Caco-2 (cell line): ENCODE measurements around the gene PDE3B. TPM values are rescaled to one million over a fixed set of nuclear protein-coding genes. Genes with fewer than 3 reads are reported as not detected.

ENCODE experiments used
- BruUV-seq: library from RNA; stranded (reverse); fragments of 400-500 nt; replicated peaks from 2 replicates; lab custom pipeline; 2021; lab: Mats Ljungman, UMichigan
- CTCF ChIA-PET: fragments of 300-600 bp; sonication (Branson Sonifier 250); formaldehyde crosslinking; loops from one replicate; lab custom pipeline; 2022; ENCODE audit warnings: antibody characterized with exemption; lab: Charles Lee
- POLR2A ChIA-PET: fragments of 300-600 bp; sonication (Branson Sonifier 250); formaldehyde crosslinking; loops from one replicate; lab custom pipeline; 2022; ENCODE audit warnings: antibody characterized with exemption; lab: Charles Lee
- DNase-seq, 2 experiments: peaks; one replicate each; pipeline versions ENCODE4 v3.0.0 to v3.0.0-alpha.2; 2020 to 2022
- H3K27me3 ChIP-seq: replicated peaks from 2 replicates; pipeline ENCODE4 v1.6.0; 2011; ENCODE audit warnings: low read length; ENCODE audit not compliant: control insufficient read depth, insufficient read depth
- H3K36me3 ChIP-seq: 2 replicates; pipeline ENCODE4 v1.5.1; 2011; ENCODE audit warnings: low read length; ENCODE audit not compliant: control insufficient read depth, insufficient read depth
- H3K4me1 ChIP-seq: fragments of 250-450 bp; sonication (Bioruptor Pico); 2 replicates; pipeline ENCODE4 v1.5.1; 2020; ENCODE audit warnings: mild to moderate bottlenecking
- H3K4me3 ChIP-seq: 2 replicates; pipeline ENCODE4 v1.5.1; 2011; ENCODE audit warnings: low read depth, mild to moderate bottlenecking, control low read depth, low read length
- H3K9me3 ChIP-seq: fragments of 250-450 bp; sonication (Bioruptor Pico); 2 replicates; pipeline ENCODE4 v1.5.1; 2020; ENCODE audit warnings: mild to moderate bottlenecking, moderate library complexity
- H3K27ac Mint-ChIP-seq: one replicate; pipeline ENCODE4 v1.8.0; 2022; ENCODE audit warnings: mixed read lengths; ENCODE audit not compliant: unreplicated experiment
- H3K27me3 Mint-ChIP-seq: one replicate; pipeline ENCODE4 v1.8.0; 2022; ENCODE audit warnings: mixed read lengths; ENCODE audit not compliant: insufficient read depth, unreplicated experiment
- H3K36me3 Mint-ChIP-seq: one replicate; pipeline ENCODE4 v1.8.0; 2022; ENCODE audit warnings: mild to moderate bottlenecking, mixed read lengths; ENCODE audit not compliant: insufficient read depth, unreplicated experiment
- H3K4me1 Mint-ChIP-seq: one replicate; pipeline ENCODE4 v1.8.0; 2022; ENCODE audit warnings: low read depth, mixed read lengths; ENCODE audit not compliant: unreplicated experiment
- H3K4me3 Mint-ChIP-seq: one replicate; pipeline ENCODE4 v1.8.0; 2022; ENCODE audit warnings: mild to moderate bottlenecking, moderate library complexity, mixed read lengths; ENCODE audit not compliant: unreplicated experiment
- H3K9me3 Mint-ChIP-seq: one replicate; pipeline ENCODE4 v1.8.0; 2022; ENCODE audit warnings: mixed read lengths; ENCODE audit not compliant: unreplicated experiment
- CTCF ChIP-seq, 2 experiments: fragments of 200-600 bp in 1 of 2; IDR thresholded peaks; 1 replicate in 1 of 2; 2 replicates in 1 of 2; pipeline versions ENCODE4 v1.5.1 to v1.8.0; 2011 to 2022; ENCODE audit warnings: antibody characterized with exemption in 1 of 2, control low read depth in 1 of 2, inconsistent platforms in 1 of 2, low read depth in 1 of 2, low read length in 1 of 2, mild to moderate bottlenecking in 1 of 2, moderate library complexity in 1 of 2; ENCODE audit not compliant: insufficient read depth in 1 of 2, severe bottlenecking in 1 of 2, unreplicated experiment in 1 of 2
- intact Hi-C: fragments of 100-400 bp; cut with micrococcal nuclease; formaldehyde crosslinking; loops from one replicate; pipeline ENCODE4 v1.10.0; 2022; ENCODE audit not compliant: unreplicated experiment
- total RNA-seq: library from RNA; stranded (reverse); gene quantifications from 2 replicates; pipeline ENCODE4 v1.2.3, GENCODE V29; 2022

The PDE3B gene
- total RNA-seq, 1 experiment from 2014 or later = 21.8 TPM

- Histone ChIP-seq H3K4me3 (peak overlapping the region; percentile 97), H3K9me3 (no peaks in the 10 kb centered on the region), H3K27me3 (no peaks in the 10 kb centered on the region; the same call in 1 of the 2 replicates), H3K4me1 (peaks cover 16% of the 10 kb centered on the region; the same call in 1 of the 2 replicates), H3K36me3 (no peaks in the 10 kb centered on the region)
- Mint-ChIP-seq H3K27ac (no peak overlapping the region), H3K9me3 (no peaks in the 10 kb centered on the region), H3K4me3 (peak overlapping the region; percentile 65), H3K4me1 (peaks cover 7% of the 10 kb centered on the region), H3K27me3 (no peaks in the 10 kb centered on the region), H3K36me3 (peaks cover 4% of the 10 kb centered on the region)
- no TSS peak for BruUV-seq
- ChIA-PET POLR2A (no interaction called here), CTCF (no interaction called here)
- intact Hi-C loops = loop anchor here (10.0 kb wide), 1 partner anchor 129 kb away; no protein-coding TSS in a partner anchor
- DNase-seq = no peak
- no peak for TF ChIP-seq CTCF (IDR thresholded peaks at IDR 0.05; ENCODE audit: insufficient read depth in 1 of 2, low read depth in 1 of 2, low read length in 1 of 2, severe bottlenecking in 1 of 2, unreplicated experiment in 1 of 2)
Observed at GRCh38 chr11:14645985-14646900, 2.6 kb downstream of the PDE3B start.

GRCh38 chr11:14650064-14650463 is 6.5 kb downstream of the PDE3B start:
- Histone ChIP-seq H3K27me3 (no peaks in the 10 kb centered on the region; the same call in 1 of the 2 replicates), H3K4me1 (peaks cover 5% of the 10 kb centered on the region; the same call in 1 of the 2 replicates), H3K4me3 (no peak overlapping the region), H3K9me3 (no peaks in the 10 kb centered on the region), H3K36me3 (no peaks in the 10 kb centered on the region)
- Mint-ChIP-seq H3K36me3 (peaks cover 4% of the 10 kb centered on the region), H3K9me3 (no peaks in the 10 kb centered on the region), H3K27me3 (no peaks in the 10 kb centered on the region), H3K27ac (no peak overlapping the region), H3K4me1 (peaks cover 7% of the 10 kb centered on the region), H3K4me3 (no peak overlapping the region)
- no peak for TF ChIP-seq CTCF (IDR thresholded peaks at IDR 0.05; ENCODE audit: insufficient read depth in 1 of 2, low read depth in 1 of 2, low read length in 1 of 2, severe bottlenecking in 1 of 2, unreplicated experiment in 1 of 2)
- BruUV-seq = no TSS peak
- CTCF ChIA-PET = no interaction called here
- no peak for DNase-seq
- POLR2A ChIA-PET = no interaction called here
- intact Hi-C loops = no loop called here

- H3K27me3 ChIP-seq = no peaks in the 10 kb centered on the region; the same call in 1 of the 2 replicates
- H3K36me3 ChIP-seq = no peaks in the 10 kb centered on the region
- no peak for TF ChIP-seq CTCF (IDR thresholded peaks at IDR 0.05; ENCODE audit: insufficient read depth in 1 of 2, low read depth in 1 of 2, low read length in 1 of 2, severe bottlenecking in 1 of 2, unreplicated experiment in 1 of 2)
- H3K9me3 ChIP-seq = no peaks in the 10 kb centered on the region
- no peak for DNase-seq
- intact Hi-C loops = no loop called here
- no peaks in the 10 kb centered on the region for H3K9me3 Mint-ChIP-seq
- CTCF ChIA-PET = no interaction called here
- H3K4me3 Mint-ChIP-seq = no peak overlapping the region
- peaks cover 4% of the 10 kb centered on the region for H3K36me3 Mint-ChIP-seq
- no TSS peak for BruUV-seq
- H3K27me3 Mint-ChIP-seq = no peaks in the 10 kb centered on the region
- peaks cover 13% of the 10 kb centered on the region for H3K4me1 Mint-ChIP-seq
- H3K4me3 ChIP-seq = no peak overlapping the region
- H3K27ac Mint-ChIP-seq = no peak overlapping the region
- peaks cover 12% of the 10 kb centered on the region for H3K4me1 ChIP-seq
- POLR2A ChIA-PET = no interaction called here
Observed at GRCh38 chr11:14653090-14653489, 9.5 kb downstream of the PDE3B start.
